HepG2 (cell line): ENCODE measurements around the gene LDHAL6B. TPM values are rescaled to one million over a fixed set of nuclear protein-coding genes. Genes with fewer than 3 reads are reported as not detected.
A peak's percentile ranks its signal among the peaks of the same experiment; 100 is the strongest.

Source experiments
- BHLHE40 ChIP-seq: IDR thresholded peaks from 2 replicates; pipeline ENCODE4 v1.6.1; 2011; ENCODE audit warnings: low read length, improper control_type of control experiment
- FLYWCH1 ChIP-seq: sonication (generic); formaldehyde crosslinking; IDR thresholded peaks from 2 replicates; pipeline ENCODE4 v1.8.1; 2023; ENCODE audit warnings: mild to moderate bottlenecking, missing genetic modification reagents
- HES4 ChIP-seq: sonication (generic); formaldehyde crosslinking; IDR thresholded peaks from 2 replicates; pipeline ENCODE4 v1.9.0; 2021; ENCODE audit warnings: mild to moderate bottlenecking, missing genetic modification reagents, borderline replicate concordance
- NCOA5 ChIP-seq: sonication (generic); formaldehyde crosslinking; IDR thresholded peaks from 2 replicates; pipeline ENCODE4 v1.4.0; 2020; ENCODE audit warnings: missing genetic modification reagents
- NCOR1 ChIP-seq: fragments of 200-600 bp; sonication (generic); IDR thresholded peaks from 2 replicates; pipeline ENCODE4 v1.7.0; 2017; ENCODE audit warnings: antibody characterized with exemption, low read length, borderline replicate concordance
- NFIC ChIP-seq: IDR thresholded peaks from 2 replicates; pipeline ENCODE4 v1.6.1; 2012; ENCODE audit warnings: mild to moderate bottlenecking, low read length, inconsistent platforms
- PAXIP1 ChIP-seq: sonication (generic); formaldehyde crosslinking; conservative IDR thresholded peaks from 2 replicates; pipeline ENCODE4 v1.4.0; 2020; ENCODE audit warnings: mild to moderate bottlenecking, missing genetic modification reagents, moderate library complexity
- POLR2AphosphoS5 ChIP-seq: IDR thresholded peaks from 2 replicates; pipeline ENCODE4 v1.6.1; 2012; ENCODE audit warnings: low read depth, low read length
- SIN3B ChIP-seq: fragments of 150-350 bp; IDR thresholded peaks from 2 replicates; pipeline ENCODE4 v1.6.1; 2014; ENCODE audit warnings: low read length
- ZBTB42 ChIP-seq: sonication (generic); formaldehyde crosslinking; IDR thresholded peaks from 2 replicates; pipeline ENCODE4 v1.5.0; 2020; ENCODE audit warnings: mild to moderate bottlenecking, missing genetic modification reagents
- ZFX ChIP-seq: sonication (generic); formaldehyde crosslinking; IDR thresholded peaks from 2 replicates; pipeline ENCODE4 v1.4.0; 2020; ENCODE audit warnings: mild to moderate bottlenecking, low read depth, missing genetic modification reagents, moderate library complexity
- ZMYM4 ChIP-seq: sonication (generic); formaldehyde crosslinking; IDR thresholded peaks from 2 replicates; pipeline ENCODE4 v1.8.1; 2023; ENCODE audit warnings: mild to moderate bottlenecking, missing genetic modification reagents
- ZNF577 ChIP-seq: sonication (generic); formaldehyde crosslinking; IDR thresholded peaks from 2 replicates; pipeline ENCODE4 v1.4.0; 2020; ENCODE audit warnings: mild to moderate bottlenecking, low read depth, missing genetic modification reagents, borderline replicate concordance
- ZNF710 ChIP-seq: sonication (generic); formaldehyde crosslinking; IDR thresholded peaks from 2 replicates; pipeline ENCODE4 v1.5.0; 2020; ENCODE audit warnings: mild to moderate bottlenecking, missing genetic modification reagents, borderline replicate concordance
- ZNF788 ChIP-seq: sonication (generic); formaldehyde crosslinking; IDR thresholded peaks from 2 replicates; pipeline ENCODE4 v1.5.0; 2020; ENCODE audit warnings: mild to moderate bottlenecking, missing genetic modification reagents, borderline replicate concordance
- ZUFSP ChIP-seq: sonication (generic); formaldehyde crosslinking; IDR thresholded peaks from 2 replicates; pipeline ENCODE4 v1.9.0; 2021; ENCODE audit warnings: missing genetic modification reagents, mild to moderate bottlenecking, borderline replicate concordance
- polyA plus RNA-seq, 8 experiments: library from polyadenylated mRNA; depleted of rRNA in 3 of 8; stranded (reverse) in 7 of 8; unstranded in 1 of 8; fragments of >200 nt; fragmentation: Illumina TruSeq in 4 of 8; extraction: Trizol in 4 of 8; gene quantifications; 2 replicates each; pipeline versions ENCODE4 v1.2.1 to v1.2.3, GENCODE V29; 2011 to 2016; ENCODE audit warnings: low read depth in 4 of 8, missing spikeins in 1 of 8, mixed read lengths in 1 of 8; ENCODE audit not compliant: insufficient read depth in 1 of 8
- total RNA-seq, 5 experiments: library from RNA; depleted of rRNA; stranded (reverse); fragments of >200 nt; fragmentation: Illumina TruSeq; extraction: Trizol; gene quantifications; 2 replicates each; pipeline ENCODE4 v1.2.3, GENCODE V29; 2016; ENCODE audit warnings: low read depth in 1 of 5
- TF ChIP-seq, protein P1 (sequence below): sonication (generic); formaldehyde crosslinking; IDR thresholded peaks from 2 replicates; pipeline ENCODE4 v1.5.0; 2020; ENCODE audit warnings: missing genetic modification reagents
- TF ChIP-seq, protein P2 (sequence below): IDR thresholded peaks from 2 replicates; pipeline ENCODE4 v1.6.1; 2016; ENCODE audit warnings: mild to moderate bottlenecking
- TF ChIP-seq, protein P3 (sequence below): sonication (generic); formaldehyde crosslinking; IDR thresholded peaks from 2 replicates; pipeline ENCODE4 v1.4.0; 2020; ENCODE audit warnings: mild to moderate bottlenecking, low read depth, missing genetic modification reagents

Gene LDHAL6B
- total and polyA plus RNA-seq, 2 of the 13 experiments (the other 11 are each of a cell fraction or from before 2014, with no cell fraction given) = not detected

DNA sequence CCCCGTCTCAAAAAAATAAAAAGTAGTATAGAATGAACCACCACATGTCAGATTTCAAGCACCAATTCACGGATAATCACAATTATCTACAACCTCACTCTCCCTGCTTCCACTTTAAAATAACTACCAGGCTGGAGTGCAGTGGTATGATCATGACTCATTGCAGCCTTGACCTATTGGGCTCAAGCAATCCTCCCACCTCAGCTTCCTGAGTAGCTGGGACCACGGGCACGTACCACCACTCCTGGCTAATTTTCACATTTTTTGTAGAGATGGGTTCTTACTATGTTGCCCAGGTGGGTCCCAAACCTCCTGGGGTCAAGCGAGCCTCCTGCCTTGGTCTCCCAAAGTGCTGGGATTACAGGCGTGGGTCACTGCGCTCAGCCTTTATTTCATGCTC is 38.1 kb upstream of the LDHAL6B start (continued):
- TF ChIP-seq PAXIP1 (CRISPR knock-in tag) (peak; percentile 50; the same call in 1 of the 2 replicates), BHLHE40 (no peak), NCOR1 (no peak), ZUFSP (CRISPR knock-in tag) (no peak), ZNF577 (no peak), POLR2AphosphoS5 (no peak), ZBTB42 (CRISPR knock-in tag) (no peak), ZNF788 (CRISPR knock-in tag) (no peak), HES4 (no peak), ZMYM4 (CRISPR knock-in tag) (no peak), ZNF710 (CRISPR knock-in tag) (no peak), ZFX (CRISPR knock-in tag) (no peak), NCOA5 (no peak), FLYWCH1 (CRISPR knock-in tag) (no peak), NFIC (no peak), SIN3B (no peak)
- TF ChIP-seq, protein P1, sequence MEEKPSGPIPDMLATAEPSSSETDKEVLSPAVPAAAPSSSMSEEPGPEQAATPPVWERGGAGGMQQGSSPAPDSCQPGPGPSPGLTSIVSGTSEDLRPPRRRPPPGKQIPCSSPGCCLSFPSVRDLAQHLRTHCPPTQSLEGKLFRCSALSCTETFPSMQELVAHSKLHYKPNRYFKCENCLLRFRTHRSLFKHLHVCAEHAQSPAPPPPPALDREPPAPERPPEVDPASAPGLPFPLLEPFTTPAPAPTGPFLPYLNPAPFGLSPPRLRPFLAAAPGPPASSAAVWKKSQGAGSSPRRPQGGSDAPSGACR (CRISPR knock-in tag) = no peak
- TF ChIP-seq, protein P2, sequence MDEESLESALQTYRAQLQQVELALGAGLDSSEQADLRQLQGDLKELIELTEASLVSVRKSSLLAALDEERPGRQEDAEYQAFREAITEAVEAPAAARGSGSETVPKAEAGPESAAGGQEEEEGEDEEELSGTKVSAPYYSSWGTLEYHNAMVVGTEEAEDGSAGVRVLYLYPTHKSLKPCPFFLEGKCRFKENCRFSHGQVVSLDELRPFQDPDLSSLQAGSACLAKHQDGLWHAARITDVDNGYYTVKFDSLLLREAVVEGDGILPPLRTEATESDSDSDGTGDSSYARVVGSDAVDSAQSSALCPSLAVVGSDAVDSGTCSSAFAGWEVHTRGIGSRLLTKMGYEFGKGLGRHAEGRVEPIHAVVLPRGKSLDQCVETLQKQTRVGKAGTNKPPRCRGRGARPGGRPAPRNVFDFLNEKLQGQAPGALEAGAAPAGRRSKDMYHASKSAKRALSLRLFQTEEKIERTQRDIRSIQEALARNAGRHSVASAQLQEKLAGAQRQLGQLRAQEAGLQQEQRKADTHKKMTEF (CRISPR knock-in tag) = no peak
- TF ChIP-seq, protein P3, sequence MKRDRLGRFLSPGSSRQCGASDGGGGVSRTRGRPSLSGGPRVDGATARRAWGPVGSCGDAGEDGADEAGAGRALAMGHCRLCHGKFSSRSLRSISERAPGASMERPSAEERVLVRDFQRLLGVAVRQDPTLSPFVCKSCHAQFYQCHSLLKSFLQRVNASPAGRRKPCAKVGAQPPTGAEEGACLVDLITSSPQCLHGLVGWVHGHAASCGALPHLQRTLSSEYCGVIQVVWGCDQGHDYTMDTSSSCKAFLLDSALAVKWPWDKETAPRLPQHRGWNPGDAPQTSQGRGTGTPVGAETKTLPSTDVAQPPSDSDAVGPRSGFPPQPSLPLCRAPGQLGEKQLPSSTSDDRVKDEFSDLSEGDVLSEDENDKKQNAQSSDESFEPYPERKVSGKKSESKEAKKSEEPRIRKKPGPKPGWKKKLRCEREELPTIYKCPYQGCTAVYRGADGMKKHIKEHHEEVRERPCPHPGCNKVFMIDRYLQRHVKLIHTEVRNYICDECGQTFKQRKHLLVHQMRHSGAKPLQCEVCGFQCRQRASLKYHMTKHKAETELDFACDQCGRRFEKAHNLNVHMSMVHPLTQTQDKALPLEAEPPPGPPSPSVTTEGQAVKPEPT (CRISPR knock-in tag) = no peak
